ENCODE data around the gene GJB5.

The GJB5 gene

DNA sequence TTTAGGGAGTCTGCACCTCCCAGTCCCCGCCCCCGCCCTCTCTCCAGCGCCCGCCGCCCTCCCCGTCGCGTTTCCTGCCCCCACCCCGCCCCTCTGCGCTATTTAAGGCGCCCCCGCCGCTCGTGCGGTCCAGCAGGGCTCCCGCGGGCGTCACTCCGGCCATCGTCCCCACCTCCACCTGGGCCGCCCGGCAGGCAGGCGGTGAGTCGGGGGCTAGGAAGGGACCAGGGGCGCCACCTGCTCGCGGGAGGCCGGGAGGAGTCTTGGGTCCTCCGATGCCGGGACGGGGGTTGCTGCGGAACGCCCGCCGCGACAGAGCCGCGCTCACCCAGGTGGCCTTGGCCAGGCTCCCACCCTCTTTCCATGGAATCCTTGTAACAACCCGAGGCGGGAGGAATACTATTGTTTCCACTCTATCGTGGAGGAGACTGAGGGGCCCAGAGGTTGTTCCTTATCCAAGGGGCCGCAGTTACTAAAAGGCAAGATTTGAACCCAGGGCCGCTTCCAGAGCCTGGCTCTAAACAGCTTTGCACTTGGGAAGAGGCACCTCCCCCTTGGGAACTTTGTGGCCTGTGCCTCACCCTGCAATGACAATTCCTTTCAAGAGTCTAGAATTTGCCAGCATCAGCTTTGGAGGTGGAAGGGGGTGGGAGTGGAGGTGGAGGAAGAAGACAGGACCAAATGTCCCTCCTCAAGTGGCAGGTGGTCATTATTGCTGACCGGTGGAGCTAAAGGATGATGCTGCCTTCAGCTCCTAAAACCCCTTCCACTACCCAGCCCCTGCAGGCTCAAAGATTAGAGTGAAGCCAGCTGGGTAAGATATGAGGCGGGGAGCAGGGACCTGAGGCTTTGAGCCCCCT is 38.3 kb downstream of the GJB5 start, which contains the start of gene GJA4:
TSS of gene GJA4 (plus strand) at position 132 of the 860 bp plus-strand sequence. CDS start 1,215 bp downstream, outside the sequence.
- no peak for DNase-seq (ENCODE audit: low read depth in 2 of 2, low spot score in 1 of 2)

DNA sequence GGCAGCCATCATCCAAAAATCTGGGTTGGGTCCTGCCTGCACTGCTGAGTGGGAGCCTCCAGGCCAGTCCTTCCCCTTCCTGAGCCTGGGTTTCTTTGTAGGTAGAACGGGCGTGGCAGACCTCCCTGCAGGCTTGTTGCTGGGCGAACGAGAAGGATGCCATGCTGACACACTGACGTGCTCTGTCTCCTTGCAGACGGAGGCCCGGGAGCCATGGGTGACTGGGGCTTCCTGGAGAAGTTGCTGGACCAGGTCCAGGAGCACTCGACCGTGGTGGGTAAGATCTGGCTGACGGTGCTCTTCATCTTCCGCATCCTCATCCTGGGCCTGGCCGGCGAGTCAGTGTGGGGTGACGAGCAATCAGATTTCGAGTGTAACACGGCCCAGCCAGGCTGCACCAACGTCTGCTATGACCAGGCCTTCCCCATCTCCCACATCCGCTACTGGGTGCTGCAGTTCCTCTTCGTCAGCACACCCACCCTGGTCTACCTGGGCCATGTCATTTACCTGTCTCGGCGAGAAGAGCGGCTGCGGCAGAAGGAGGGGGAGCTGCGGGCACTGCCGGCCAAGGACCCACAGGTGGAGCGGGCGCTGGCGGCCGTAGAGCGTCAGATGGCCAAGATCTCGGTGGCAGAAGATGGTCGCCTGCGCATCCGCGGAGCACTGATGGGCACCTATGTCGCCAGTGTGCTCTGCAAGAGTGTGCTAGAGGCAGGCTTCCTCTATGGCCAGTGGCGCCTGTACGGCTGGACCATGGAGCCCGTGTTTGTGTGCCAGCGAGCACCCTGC is 39.3 kb downstream of the GJB5 start:
- DNase-seq (ENCODE audit: low read depth in 2 of 2, low spot score in 1 of 2): no peak

DNA sequence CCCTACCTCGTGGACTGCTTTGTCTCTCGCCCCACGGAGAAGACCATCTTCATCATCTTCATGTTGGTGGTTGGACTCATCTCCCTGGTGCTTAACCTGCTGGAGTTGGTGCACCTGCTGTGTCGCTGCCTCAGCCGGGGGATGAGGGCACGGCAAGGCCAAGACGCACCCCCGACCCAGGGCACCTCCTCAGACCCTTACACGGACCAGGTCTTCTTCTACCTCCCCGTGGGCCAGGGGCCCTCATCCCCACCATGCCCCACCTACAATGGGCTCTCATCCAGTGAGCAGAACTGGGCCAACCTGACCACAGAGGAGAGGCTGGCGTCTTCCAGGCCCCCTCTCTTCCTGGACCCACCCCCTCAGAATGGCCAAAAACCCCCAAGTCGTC is 39.9 kb downstream of the GJB5 start:
- DNase-seq (ENCODE audit: low read depth in 2 of 2, low spot score in 1 of 2): no peak

DNA sequence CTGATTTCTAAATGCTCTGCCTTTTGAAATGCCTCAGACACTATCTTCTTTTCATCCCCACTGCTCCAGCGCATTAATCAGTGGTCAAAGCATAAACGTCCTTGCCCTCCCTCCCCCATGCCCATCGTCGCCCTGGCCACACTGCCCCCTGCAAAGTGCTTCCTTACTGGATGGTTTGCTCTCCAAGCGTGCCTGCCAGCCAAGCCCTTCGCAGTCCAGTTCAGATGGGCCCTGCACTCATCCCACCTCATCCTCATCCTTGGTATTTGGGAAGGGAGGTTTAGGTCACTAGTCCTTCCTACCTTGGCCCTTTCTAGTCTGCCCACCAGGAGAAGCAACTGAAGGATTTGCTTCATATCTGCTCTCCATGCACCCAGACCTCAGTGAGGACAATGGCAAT is 41.1 kb downstream of the GJB5 start:
- DNase-seq (ENCODE audit: low read depth in 2 of 2, low spot score in 1 of 2): no peak

DNA sequence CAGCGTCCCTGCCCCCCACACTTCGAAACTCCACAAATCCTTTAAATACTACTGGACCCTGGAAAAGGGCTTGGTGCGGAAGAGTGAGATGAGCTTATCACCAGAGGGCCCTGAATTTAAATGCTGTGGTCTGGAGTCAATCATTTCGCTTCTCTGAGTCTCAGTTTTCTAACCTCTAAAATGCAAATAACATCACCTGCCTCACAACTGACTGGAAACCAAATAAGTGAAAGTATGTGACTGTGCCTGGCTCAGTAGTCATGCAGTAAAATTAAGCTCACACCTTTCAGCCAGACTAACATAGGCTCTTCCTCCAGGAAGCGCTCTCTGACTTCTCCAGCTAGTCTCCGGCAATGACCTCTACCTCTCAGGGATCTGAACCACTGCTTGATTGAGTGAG is 42.1 kb downstream of the GJB5 start:
- DNase-seq (ENCODE audit: low read depth in 2 of 2, low spot score in 1 of 2): no peak

DNA sequence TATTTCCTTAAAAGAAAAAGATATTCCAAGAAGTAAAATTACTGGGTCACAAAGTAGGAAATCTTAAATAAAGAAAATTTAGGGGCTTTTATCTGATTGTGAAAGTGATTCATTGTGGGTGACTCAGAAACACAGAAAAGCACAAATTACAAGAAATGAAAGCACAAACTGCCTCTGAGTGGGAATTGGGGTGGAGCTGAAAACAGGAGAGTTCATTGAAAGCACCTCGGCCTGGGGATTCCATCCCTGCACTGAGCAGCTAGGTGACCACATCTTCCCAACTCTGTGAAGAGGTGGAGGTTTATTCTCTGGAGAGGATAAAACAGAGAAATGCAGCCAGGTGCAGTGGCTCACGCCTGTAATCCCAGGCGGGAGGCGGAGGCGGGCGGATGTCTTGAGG is 45.4 kb downstream of the GJB5 start:
- no peak for DNase-seq (ENCODE audit: low read depth in 2 of 2, low spot score in 1 of 2)

DNA sequence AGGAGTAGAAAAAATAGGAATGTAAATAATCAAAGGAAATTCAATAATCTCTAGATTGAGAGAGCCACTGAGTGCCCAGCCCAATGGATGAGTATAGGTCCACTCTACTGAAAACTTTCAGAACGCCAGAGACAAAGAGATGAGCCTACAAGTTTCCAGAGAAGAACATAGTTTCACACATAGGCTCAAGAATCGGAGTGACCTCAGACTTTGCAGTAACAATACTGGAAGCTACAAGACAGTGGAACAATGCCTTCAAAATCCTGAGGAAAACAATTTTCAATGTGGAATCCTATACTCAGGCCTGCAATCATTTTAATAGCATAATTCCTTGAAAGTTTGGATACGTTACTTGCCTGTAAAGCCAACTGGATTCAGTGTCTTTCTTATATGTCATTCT is 48.9 kb downstream of the GJB5 start:
- no peak for DNase-seq (ENCODE audit: low read depth in 2 of 2, low spot score in 1 of 2)

DNA sequence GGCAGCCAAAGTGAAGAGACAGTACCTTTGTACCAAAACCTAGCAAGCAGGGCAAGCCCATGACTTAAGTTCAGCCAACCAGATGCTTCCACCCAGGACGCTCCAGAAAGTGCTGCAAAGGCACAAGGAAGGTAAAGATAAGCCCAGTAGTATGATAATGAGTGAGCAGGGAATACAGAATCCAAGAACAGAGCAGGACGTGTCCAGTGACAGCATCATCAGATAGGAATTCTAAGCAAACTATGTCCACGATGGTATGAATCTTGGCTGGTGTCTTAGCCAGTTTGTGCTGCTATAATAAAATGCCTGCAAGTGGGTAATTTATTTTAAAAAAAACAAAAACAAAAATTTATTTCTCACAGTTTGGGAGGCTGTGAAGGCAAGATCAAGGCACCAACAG is 51.5 kb downstream of the GJB5 start:
- no peak for DNase-seq (ENCODE audit: low read depth in 2 of 2, low spot score in 1 of 2)
